Ascending aorta (tissue), 2 donors: Measurements from ENCODE around the gene CNPY4. TPM values are rescaled to one million over a fixed set of nuclear protein-coding genes. Genes with fewer than 3 reads are reported as not detected.
A peak's percentile ranks its signal among the peaks of the same experiment; 100 is the strongest.

Source experiments
- DNase-seq, 2 donors: peaks; one replicate each; pipeline ENCODE4 v3.0.0-alpha.2; 2019; ENCODE audit warnings: low spot score in 2 of 2
- H3K27ac ChIP-seq, 2 donors: fragments of 200-600 bp; sonication (generic); one replicate each; pipeline ENCODE4 v1.5.1; 2016 to 2017; ENCODE audit warnings: mild to moderate bottlenecking in 1 of 2
- H3K27me3 ChIP-seq: fragments of 200-600 bp; sonication (generic); one replicate; pipeline ENCODE4 v1.5.1; 2017
- H3K36me3 ChIP-seq, 2 donors: fragments of 200-600 bp; sonication (generic); one replicate each; pipeline ENCODE4 v1.5.1; 2016
- H3K4me1 ChIP-seq, 2 donors: fragments of 200-600 bp; sonication (generic); one replicate each; pipeline ENCODE4 v1.5.1; 2016 to 2017; ENCODE audit warnings: mild to moderate bottlenecking in 1 of 2
- H3K4me3 ChIP-seq, 2 donors: fragments of 200-600 bp; sonication (generic); one replicate each; pipeline ENCODE4 v1.5.1; 2016 to 2017; ENCODE audit warnings: mild to moderate bottlenecking in 1 of 2
- H3K9me3 ChIP-seq, 2 donors: fragments of 200-600 bp; sonication (generic); one replicate each; pipeline ENCODE4 v1.5.1; 2016
- CTCF ChIP-seq, 3 experiments: fragments of 200-600 bp in 2 of 3; fragments of 450-650 bp in 1 of 3; sonication (generic) in 2 of 3; IDR thresholded peaks; one replicate each; pipeline ENCODE4 v1.5.1; 2016 to 2019; ENCODE audit warnings: antibody characterized with exemption in 3 of 3, mild to moderate bottlenecking in 1 of 3, moderate library complexity in 1 of 3
- intact Hi-C: fragments of 100-400 bp; cut with DNase I; formaldehyde crosslinking; loops from one replicate; pipeline ENCODE4 v1.15.1; 2023
- total RNA-seq: library from RNA; depleted of rRNA; stranded (reverse); fragments of >200 nt; gene quantifications from one replicate; pipeline ENCODE4 v1.1.0, GENCODE V29; 2016

CNPY4 gene
- total RNA-seq, 1 donor from 2014 or later: 1.4 TPM

- H3K36me3 ChIP-seq: peaks cover 69 to 80% of the 10 kb centered on the region in 2 donors
- no peak overlapping the region for H3K4me3 ChIP-seq
- no peak for DNase-seq
- no peak overlapping the region for H3K27ac ChIP-seq
- peaks cover 0 to 12% of the 10 kb centered on the region in 2 donors for H3K4me1 ChIP-seq
- TF ChIP-seq CTCF (IDR thresholded peaks at IDR 0.05): no peak
- intact Hi-C loops: no loop called here
- no peaks in the 10 kb centered on the region for H3K27me3 ChIP-seq
- peaks cover 19 to 20% of the 10 kb centered on the region in 2 donors for H3K9me3 ChIP-seq
These were observed 44.0 kb upstream of the CNPY4 start for GRCh38 chr7:100075418-100075817.

GRCh38 chr7:100077205-100077604, 42.2 kb upstream of the CNPY4 start:
- peaks cover 0 to 19% of the 10 kb centered on the region in 2 donors for H3K4me1 ChIP-seq
- peaks cover 2% of the 10 kb centered on the region in 2 donors for H3K9me3 ChIP-seq
- no peaks in the 10 kb centered on the region for H3K27me3 ChIP-seq
- H3K27ac ChIP-seq: no peak overlapping the region
- DNase-seq: no peak
- H3K4me3 ChIP-seq: no peak overlapping the region
- peaks cover 51 to 63% of the 10 kb centered on the region in 2 donors for H3K36me3 ChIP-seq
- intact Hi-C loops: no loop called here
- TF ChIP-seq CTCF (IDR thresholded peaks at IDR 0.05): no peak

- peaks cover 0 to 26% of the 10 kb centered on the region in 2 donors for H3K4me1 ChIP-seq
- no peak for TF ChIP-seq CTCF (IDR thresholded peaks at IDR 0.05)
- peaks cover 32 to 44% of the 10 kb centered on the region in 2 donors for H3K36me3 ChIP-seq
- H3K27ac ChIP-seq: no peak overlapping the region
- intact Hi-C loops: no loop called here
- DNase-seq: no peak
- H3K4me3 ChIP-seq: no peak overlapping the region
- H3K27me3 ChIP-seq: no peaks in the 10 kb centered on the region
- no peaks in the 10 kb centered on the region for H3K9me3 ChIP-seq
These were observed 40.3 kb upstream of the CNPY4 start for GRCh38 chr7:100079024-100079560.

- DNase-seq: no peak
- Histone ChIP-seq H3K27me3 (no peaks in the 10 kb centered on the region), H3K27ac (peak overlapping the region; percentile 77 to 85), H3K4me3 (peak overlapping the region; percentile 87 to 97), H3K9me3 (no peaks in the 10 kb centered on the region), H3K4me1 (peaks cover 0 to 26% of the 10 kb centered on the region in 2 donors), H3K36me3 (peaks cover 13 to 24% of the 10 kb centered on the region in 2 donors)
- no peak for TF ChIP-seq CTCF (IDR thresholded peaks at IDR 0.05)
- intact Hi-C loops: loop anchor here (1.0 to 5.0 kb wide), 5 partner anchors 20 to 164 kb away; partner anchors contain the start of genes AP4M1, MCM7, TRIM4 and ZKSCAN1
These were observed 38.4 kb upstream of the CNPY4 start for GRCh38 chr7:100080907-100081534.

GRCh38 chr7:100081535-100082102, 37.8 kb upstream of the CNPY4 start, which contains the start of gene ZNF3:
TSS of gene ZNF3 (minus strand) at chr7:100081723. CDS start at chr7:100077357, 4,366 bp downstream.
- Histone ChIP-seq H3K9me3 (no peaks in the 10 kb centered on the region), H3K27me3 (no peaks in the 10 kb centered on the region), H3K27ac (peak within 1 kb of the TSS; percentile 77 to 85), H3K36me3 (peaks cover 7 to 18% of the 10 kb centered on the region in 2 donors), H3K4me3 (peak within 1 kb of the TSS; percentile 87 to 97), H3K4me1 (peaks cover 0 to 26% of the 10 kb centered on the region in 2 donors)
- peak; percentile 93 to 99 for DNase-seq
- intact Hi-C loops: loop anchor here (1.0 to 5.0 kb wide), 5 partner anchors 20 to 164 kb away; partner anchors contain the start of genes AP4M1, MCM7, TRIM4 and ZKSCAN1
- peak; percentile 93 to 97 (median 96) for TF ChIP-seq CTCF (IDR thresholded peaks at IDR 0.05)
